ENCODE data around the gene GRK5. TPM values are rescaled to one million over a fixed set of nuclear protein-coding genes. Genes with fewer than 3 reads are reported as not detected.

GRK5 gene
- total RNA-seq, 1 donor from 2014 or later: 43.2 TPM

- no peak for TF ChIP-seq CTCF (IDR thresholded peaks at IDR 0.05)
- Mint-ChIP-seq H3K4me3 (ENCODE audit: unreplicated experiment) (no peak overlapping the region), H3K36me3 (ENCODE audit: unreplicated experiment) (peaks cover 1% of the 10 kb centered on the region), H3K4me1 (ENCODE audit: unreplicated experiment) (peaks cover 46% of the 10 kb centered on the region), H3K9me3 (ENCODE audit: unreplicated experiment) (no peaks in the 10 kb centered on the region), H3K27ac (ENCODE audit: unreplicated experiment) (peak overlapping the region; percentile 25), H3K27me3 (ENCODE audit: unreplicated experiment) (no peaks in the 10 kb centered on the region)
- DNase-seq (ENCODE audit: extremely low spot score, unreplicated experiment): no peak
These were observed 14.3 kb downstream of the GRK5 start for GRCh38 chr10:119221666-119222065.

GRCh38 chr10:119222537-119222936, 15.2 kb downstream of the GRK5 start:
- H3K9me3 Mint-ChIP-seq (ENCODE audit: unreplicated experiment): no peaks in the 10 kb centered on the region

GRCh38 chr10:119222966-119223386, 15.6 kb downstream of the GRK5 start:
- H3K9me3 Mint-ChIP-seq (ENCODE audit: unreplicated experiment): no peaks in the 10 kb centered on the region
- H3K27me3 Mint-ChIP-seq (ENCODE audit: unreplicated experiment): no peaks in the 10 kb centered on the region

More at GRCh38 chr10:119222537-119222936, 15.2 kb downstream of the GRK5 start:
- no peaks in the 10 kb centered on the region for H3K27me3 Mint-ChIP-seq (ENCODE audit: unreplicated experiment)
- no peak overlapping the region for H3K27ac Mint-ChIP-seq (ENCODE audit: unreplicated experiment)
- no peak for DNase-seq (ENCODE audit: extremely low spot score, unreplicated experiment)
- no peaks in the 10 kb centered on the region for H3K36me3 Mint-ChIP-seq (ENCODE audit: unreplicated experiment)
- H3K4me3 Mint-ChIP-seq (ENCODE audit: unreplicated experiment): no peak overlapping the region
- no peak for TF ChIP-seq CTCF (IDR thresholded peaks at IDR 0.05)
- H3K4me1 Mint-ChIP-seq (ENCODE audit: unreplicated experiment): peaks cover 49% of the 10 kb centered on the region

GRCh38 chr10:119225083-119225658, 17.8 kb downstream of the GRK5 start:
- Mint-ChIP-seq H3K4me3 (ENCODE audit: unreplicated experiment) (no peak overlapping the region), H3K27ac (ENCODE audit: unreplicated experiment) (peak overlapping the region; percentile 46), H3K36me3 (ENCODE audit: unreplicated experiment) (peaks cover 3% of the 10 kb centered on the region), H3K9me3 (ENCODE audit: unreplicated experiment) (no peaks in the 10 kb centered on the region), H3K4me1 (ENCODE audit: unreplicated experiment) (peaks cover 55% of the 10 kb centered on the region), H3K27me3 (ENCODE audit: unreplicated experiment) (no peaks in the 10 kb centered on the region)
- DNase-seq (ENCODE audit: extremely low spot score, unreplicated experiment): no peak
- TF ChIP-seq CTCF (IDR thresholded peaks at IDR 0.05): no peak

More at GRCh38 chr10:119222966-119223386, 15.6 kb downstream of the GRK5 start:
- no peak overlapping the region for H3K4me3 Mint-ChIP-seq (ENCODE audit: unreplicated experiment)
- H3K4me1 Mint-ChIP-seq (ENCODE audit: unreplicated experiment): peaks cover 50% of the 10 kb centered on the region
- no peaks in the 10 kb centered on the region for H3K36me3 Mint-ChIP-seq (ENCODE audit: unreplicated experiment)
- no peak overlapping the region for H3K27ac Mint-ChIP-seq (ENCODE audit: unreplicated experiment)
- TF ChIP-seq CTCF (IDR thresholded peaks at IDR 0.05): no peak
- no peak for DNase-seq (ENCODE audit: extremely low spot score, unreplicated experiment)

GRCh38 chr10:119227825-119228224, 20.5 kb downstream of the GRK5 start:
- Mint-ChIP-seq H3K27me3 (ENCODE audit: unreplicated experiment) (no peaks in the 10 kb centered on the region), H3K4me1 (ENCODE audit: unreplicated experiment) (peaks cover 45% of the 10 kb centered on the region), H3K27ac (ENCODE audit: unreplicated experiment) (no peak overlapping the region), H3K9me3 (ENCODE audit: unreplicated experiment) (no peaks in the 10 kb centered on the region), H3K36me3 (ENCODE audit: unreplicated experiment) (peaks cover 8% of the 10 kb centered on the region), H3K4me3 (ENCODE audit: unreplicated experiment) (no peak overlapping the region)
- DNase-seq (ENCODE audit: extremely low spot score, unreplicated experiment): no peak
- no peak for TF ChIP-seq CTCF (IDR thresholded peaks at IDR 0.05)
